DND-41 (cell line): ENCODE measurements around the gene SENP8.

Experiments
- CTCF ChIP-seq: IDR thresholded peaks from 2 replicates; pipeline ENCODE4 v1.5.1; 2012; ENCODE audit warnings: borderline replicate concordance, low read length, moderate library complexity, mild to moderate bottlenecking; ENCODE audit not compliant: poor library complexity, severe bottlenecking; ENCODE audit errors: extremely low read depth
- EZH2 ChIP-seq: IDR thresholded peaks from 3 replicates; pipeline ENCODE4 v1.6.1; 2012; ENCODE audit warnings: borderline replicate concordance, low read depth, mild to moderate bottlenecking, moderate library complexity, low read length, inconsistent platforms; ENCODE audit not compliant: severe bottlenecking

GRCh38 chr15:72192416-72192815, 74.2 kb downstream of the SENP8 start:
- no peak for TF ChIP-seq CTCF
- no peak for TF ChIP-seq EZH2
